Neuronal stem cell (in vitro differentiated cells): ENCODE results near the gene RTL10.

ENCODE experiments used
- DNase-seq: peaks from one replicate; pipeline ENCODE4 v3.0.0-alpha.2; 2013; ENCODE audit warnings: low spot score
- H2AFZ ChIP-seq: one replicate; pipeline ENCODE4 v1.6.1; 2013; ENCODE audit warnings: mild to moderate bottlenecking, low read length, inconsistent platforms
- H2AK5ac ChIP-seq: 2 replicates; pipeline ENCODE4 v1.6.1; 2013; ENCODE audit warnings: low read depth, mild to moderate bottlenecking, inconsistent platforms, low read length, moderate library complexity, mixed read lengths
- H2BK120ac ChIP-seq: 2 replicates; pipeline ENCODE4 v1.6.1; 2013; ENCODE audit warnings: low read depth, mild to moderate bottlenecking, inconsistent platforms, low read length, moderate library complexity, mixed read lengths
- H2BK12ac ChIP-seq: one replicate; pipeline ENCODE4 v1.6.1; 2013; ENCODE audit warnings: low read length, inconsistent platforms
- H2BK15ac ChIP-seq: 2 replicates; pipeline ENCODE4 v1.6.1; 2013; ENCODE audit warnings: mild to moderate bottlenecking, low read length, inconsistent platforms, mixed read lengths
- H2BK5ac ChIP-seq: one replicate; pipeline ENCODE4 v1.6.1; 2013; ENCODE audit warnings: inconsistent platforms, mild to moderate bottlenecking, low read length, moderate library complexity
- H3K14ac ChIP-seq: one replicate; pipeline ENCODE4 v1.6.1; 2013; ENCODE audit warnings: low read length, inconsistent platforms
- H3K18ac ChIP-seq: 2 replicates; pipeline ENCODE4 v1.6.1; 2013; ENCODE audit warnings: low read length, inconsistent platforms
- H3K23ac ChIP-seq: 2 replicates; pipeline ENCODE4 v1.6.1; 2013; ENCODE audit warnings: low read depth, mild to moderate bottlenecking, mixed read lengths, low read length, inconsistent platforms; ENCODE audit not compliant: poor library complexity
- H3K27ac ChIP-seq: replicated peaks from 3 replicates; pipeline ENCODE4 v1.5.1; 2013; ENCODE audit warnings: low read length, inconsistent platforms
- H3K27me3 ChIP-seq, 3 experiments: 2 replicates each; pipeline ENCODE4 v1.6.1; 2013; ENCODE audit warnings: low read length in 3 of 3, mild to moderate bottlenecking in 2 of 3, inconsistent platforms in 1 of 3, low read depth in 1 of 3, mixed read lengths in 1 of 3, moderate library complexity in 1 of 3; ENCODE audit not compliant: control insufficient read depth in 3 of 3, insufficient read depth in 3 of 3
- H3K36me3 ChIP-seq, 2 donors: replicated peaks in 1 of 2; 2 replicates each; pipeline ENCODE4 v1.6.1; 2013; ENCODE audit warnings: low read length in 2 of 2; ENCODE audit not compliant: control insufficient read depth in 2 of 2, insufficient read depth in 2 of 2
- H3K4ac ChIP-seq: 2 replicates; pipeline ENCODE4 v1.6.1; 2013; ENCODE audit warnings: inconsistent platforms, mild to moderate bottlenecking, low read length, moderate library complexity
- H3K4me1 ChIP-seq, 2 donors: 1 replicate in 1 of 2; 2 replicates in 1 of 2; pipeline ENCODE4 v1.6.1; 2013; ENCODE audit warnings: low read length in 2 of 2, low read depth in 1 of 2; ENCODE audit not compliant: control insufficient read depth in 2 of 2, insufficient read depth in 1 of 2
- H3K4me2 ChIP-seq: one replicate; pipeline ENCODE4 v1.6.1; 2013; ENCODE audit warnings: mild to moderate bottlenecking, low read length, inconsistent platforms; ENCODE audit not compliant: insufficient read depth, poor library complexity, severe bottlenecking
- H3K4me3 ChIP-seq, 2 donors: 2 replicates each; pipeline ENCODE4 v1.5.1; 2013; ENCODE audit warnings: low read length in 2 of 2, mild to moderate bottlenecking in 2 of 2, inconsistent platforms in 1 of 2, moderate library complexity in 1 of 2
- H3K79me1 ChIP-seq: one replicate; pipeline ENCODE4 v1.6.1; 2013; ENCODE audit warnings: low read depth, mild to moderate bottlenecking, inconsistent platforms, low read length, moderate library complexity
- H3K9ac ChIP-seq: one replicate; pipeline ENCODE4 v1.6.1; 2013; ENCODE audit warnings: mild to moderate bottlenecking, low read depth, low read length, inconsistent platforms; ENCODE audit not compliant: poor library complexity
- H3K9me3 ChIP-seq, 2 donors: replicated peaks in 1 of 2; 2 replicates each; pipeline versions ENCODE3 to v1.6.1; 2013; ENCODE audit warnings: low read length in 2 of 2, mild to moderate bottlenecking in 2 of 2, inconsistent platforms in 1 of 2, low read depth in 1 of 2, mixed read lengths in 1 of 2, moderate library complexity in 1 of 2; ENCODE audit not compliant: control insufficient read depth in 2 of 2, insufficient read depth in 1 of 2
- H4K8ac ChIP-seq: one replicate; pipeline ENCODE4 v1.6.1; 2013; ENCODE audit warnings: low read depth, mild to moderate bottlenecking, inconsistent platforms, low read length, moderate library complexity
- H4K91ac ChIP-seq: one replicate; pipeline ENCODE4 v1.6.1; 2013; ENCODE audit warnings: low read length, low read depth, mild to moderate bottlenecking, inconsistent platforms; ENCODE audit not compliant: poor library complexity
- WGBS, 2 donors: extraction: QIAGEN DNeasy Blood & Tissue Kit; methylation state at CpG; one replicate each; pipeline ENCODE4 v1.1.7; 2013; ENCODE audit warnings: missing lambda C conversion rate in 2 of 2, mixed read lengths in 1 of 2; ENCODE audit not compliant: insufficient read length in 2 of 2, insufficient replicate concordance in 1 of 2; ENCODE audit errors: extremely low coverage in 2 of 2; 5-methylcytosine and 5-hydroxymethylcytosine counted together

RTL10 gene

GRCh38 chr22:19871023-19871844 is 16.6 kb upstream of the RTL10 start:
- no peak overlapping the region for H4K91ac ChIP-seq
- H2BK120ac ChIP-seq, result peak overlapping the region; percentile 36
- H3K27ac ChIP-seq, result no peak overlapping the region
- H2AK5ac ChIP-seq, result peak overlapping the region; percentile 97
- H3K4me2 ChIP-seq, result no peak overlapping the region
- peak overlapping the region; percentile 75 for H3K14ac ChIP-seq
- H3K36me3 ChIP-seq, result no peaks in the 10 kb centered on the region
- peak overlapping the region; percentile 5 for H3K4ac ChIP-seq
- H2BK15ac ChIP-seq, result peak overlapping the region; percentile 67
- no CpG with 5 or more reads among the region's 19 CpGs for WGBS, 2 donors
- H3K79me1 ChIP-seq, result peaks cover 1% of the 10 kb centered on the region
- H3K4me3 ChIP-seq, result no peak overlapping the region
- H3K9ac ChIP-seq, result peak overlapping the region; percentile 30
- no peak overlapping the region for H2AFZ ChIP-seq
- no peak for DNase-seq
- H3K9me3 ChIP-seq, result no peaks in the 10 kb centered on the region
- peak overlapping the region; percentile 89 for H3K18ac ChIP-seq
- peak overlapping the region; percentile 90 for H2BK12ac ChIP-seq
- peak overlapping the region; percentile 65 for H4K8ac ChIP-seq
- H3K27me3 ChIP-seq, result no peaks in the 10 kb centered on the region
- peak overlapping the region; percentile 89 for H3K23ac ChIP-seq
- peaks cover 15 to 17% of the 10 kb centered on the region in 2 donors for H3K4me1 ChIP-seq
- peak overlapping the region; percentile 1 for H2BK5ac ChIP-seq

GRCh38 chr22:19870153-19871022 is 15.7 kb upstream of the RTL10 start:
- H3K4ac ChIP-seq, result no peak overlapping the region
- H3K4me2 ChIP-seq, result no peak overlapping the region
- peaks cover 1% of the 10 kb centered on the region for H3K79me1 ChIP-seq
- H3K4me3 ChIP-seq, result no peak overlapping the region
- no peaks in the 10 kb centered on the region for H3K27me3 ChIP-seq
- peak overlapping the region; percentile 32 for H2AK5ac ChIP-seq
- no peaks in the 10 kb centered on the region for H3K36me3 ChIP-seq
- peak overlapping the region; percentile 82 for H2BK5ac ChIP-seq
- no CpG with 5 or more reads among the region's 30 CpGs for WGBS, 2 donors
- H3K27ac ChIP-seq, result no peak overlapping the region
- peak overlapping the region; percentile 75 for H3K14ac ChIP-seq
- H2BK120ac ChIP-seq, result peak overlapping the region; percentile 36
- H2AFZ ChIP-seq, result no peak overlapping the region
- H3K9ac ChIP-seq, result no peak overlapping the region
- DNase-seq, result no peak
- peak overlapping the region; percentile 67 for H2BK15ac ChIP-seq
- no peaks in the 10 kb centered on the region for H3K9me3 ChIP-seq
- peak overlapping the region; percentile 58 for H2BK12ac ChIP-seq
- peak overlapping the region; percentile 0 for H4K8ac ChIP-seq
- H4K91ac ChIP-seq, result peak overlapping the region; percentile 53
- H3K4me1 ChIP-seq, result peaks cover 15 to 17% of the 10 kb centered on the region in 2 donors
- peak overlapping the region; percentile 80 for H3K23ac ChIP-seq
- peak overlapping the region; percentile 89 for H3K18ac ChIP-seq

DNA sequence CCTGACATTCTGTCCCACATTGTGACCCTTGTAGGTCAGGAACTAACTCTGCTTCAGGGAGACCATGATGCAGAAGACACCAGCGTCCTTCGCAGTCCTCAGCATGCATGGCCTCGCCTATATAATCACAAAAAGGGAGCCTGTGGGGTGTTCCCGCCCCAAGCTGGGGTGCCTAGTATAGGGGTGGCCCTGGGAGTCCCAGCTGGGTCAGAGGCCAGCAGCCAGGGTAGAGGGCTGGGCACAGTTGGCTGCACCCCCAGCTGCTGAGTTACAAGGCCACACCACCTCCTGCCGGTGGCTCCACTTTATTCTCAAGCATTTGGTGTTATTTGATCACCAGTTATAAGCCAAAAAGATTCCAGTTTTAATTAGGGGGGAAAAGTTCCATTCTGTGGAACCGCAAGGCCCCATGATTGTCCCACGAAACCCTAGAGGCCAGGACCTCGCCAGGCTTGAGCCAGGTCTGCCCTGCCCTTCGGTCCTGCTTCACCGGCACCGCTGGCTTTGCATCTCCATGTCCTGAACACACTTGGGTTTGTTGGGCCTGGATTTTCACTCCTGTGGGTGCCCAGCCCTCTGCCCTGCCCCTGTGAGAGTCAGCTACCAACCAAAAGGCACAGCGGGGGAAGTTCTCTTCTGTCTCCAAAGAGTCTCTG is 15.0 kb upstream of the RTL10 start:
- Histone ChIP-seq H3K36me3 (no peaks in the 10 kb centered on the region), H3K23ac (peak overlapping the region; percentile 80), H3K14ac (no peak overlapping the region), H3K9ac (no peak overlapping the region), H3K27ac (no peak overlapping the region), H2BK12ac (no peak overlapping the region), H3K18ac (peak overlapping the region; percentile 57), H3K4ac (no peak overlapping the region), H3K27me3 (no peaks in the 10 kb centered on the region), H4K91ac (peak overlapping the region; percentile 53), H3K4me2 (no peak overlapping the region), H3K4me1 (peaks cover 7 to 11% of the 10 kb centered on the region in 2 donors), H2AFZ (no peak overlapping the region), H2BK5ac (peak overlapping the region; percentile 82), H4K8ac (no peak overlapping the region), H3K9me3 (no peaks in the 10 kb centered on the region), H3K79me1 (peaks cover 1% of the 10 kb centered on the region), H2AK5ac (peak overlapping the region; percentile 5), H2BK15ac (peak overlapping the region; percentile 49), H3K4me3 (no peak overlapping the region), H2BK120ac (no peak overlapping the region)
- DNase-seq, result no peak
- WGBS, 2 donors, result no CpG with 5 or more reads among the region's 12 CpGs
